Activated effector memory CD4-positive, alpha-beta T cell treated with anti-CD3 and anti-CD28 coated beads, Interleukin-2, amount 50 U/mL, for 16 hours (primary cell): ENCODE results near the gene GRIN3B.
"Not testable (repeated sequence)": the region's sequence is repeated elsewhere in the genome, so short reads cannot be mapped to it uniquely, and the experiment has no call there.

ENCODE experiments used
- DNase-seq: peaks from one replicate; pipeline ENCODE4 v3.0.0-alpha.2; 2020

GRIN3B gene

GRCh38 chr19:1020868-1021425 lies 20.7 kb downstream of the GRIN3B start, which contains the start of gene TMEM259:
TSS of gene TMEM259 (minus strand) at chr19:1021123. CDS start at chr19:1020996, 127 bp downstream.
- peak; percentile 99 for DNase-seq

DNA sequence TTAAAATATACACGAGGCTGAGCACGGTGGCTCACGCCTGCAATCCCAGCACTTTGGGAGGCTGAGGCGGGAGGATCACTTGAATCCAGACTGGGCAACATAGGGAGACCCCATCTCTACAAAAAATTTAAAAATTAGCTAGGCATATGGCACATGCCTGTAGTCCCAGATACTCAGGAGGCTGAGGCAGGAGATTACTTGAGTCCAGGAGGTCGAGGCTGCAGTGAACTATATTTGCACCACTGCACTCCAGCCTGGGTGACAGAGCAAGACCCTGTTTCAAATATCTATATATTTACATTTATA lies 23.6 kb downstream of the GRIN3B start:
- not testable (repeated sequence) for DNase-seq

DNA sequence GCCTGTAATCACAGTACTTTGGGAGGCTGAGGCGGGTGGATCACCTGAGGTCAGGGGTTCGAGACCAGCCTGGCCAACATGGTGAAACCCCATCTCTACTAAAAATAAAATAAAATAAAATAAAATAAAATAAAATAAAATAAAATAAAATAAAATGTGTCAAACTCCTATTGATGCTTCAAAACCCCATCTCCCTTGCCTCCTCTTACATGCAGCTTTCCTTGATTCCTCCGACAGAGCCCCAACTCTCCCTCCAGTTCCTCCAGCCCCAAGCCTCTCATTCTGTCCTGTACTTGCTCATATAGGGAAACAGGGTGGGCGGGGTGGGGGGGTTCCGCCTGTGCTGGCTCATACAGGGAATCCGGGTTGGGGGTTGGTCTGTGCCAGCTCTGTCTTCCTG lies 24.9 kb downstream of the GRIN3B start:
- not testable (repeated sequence) for DNase-seq

DNA sequence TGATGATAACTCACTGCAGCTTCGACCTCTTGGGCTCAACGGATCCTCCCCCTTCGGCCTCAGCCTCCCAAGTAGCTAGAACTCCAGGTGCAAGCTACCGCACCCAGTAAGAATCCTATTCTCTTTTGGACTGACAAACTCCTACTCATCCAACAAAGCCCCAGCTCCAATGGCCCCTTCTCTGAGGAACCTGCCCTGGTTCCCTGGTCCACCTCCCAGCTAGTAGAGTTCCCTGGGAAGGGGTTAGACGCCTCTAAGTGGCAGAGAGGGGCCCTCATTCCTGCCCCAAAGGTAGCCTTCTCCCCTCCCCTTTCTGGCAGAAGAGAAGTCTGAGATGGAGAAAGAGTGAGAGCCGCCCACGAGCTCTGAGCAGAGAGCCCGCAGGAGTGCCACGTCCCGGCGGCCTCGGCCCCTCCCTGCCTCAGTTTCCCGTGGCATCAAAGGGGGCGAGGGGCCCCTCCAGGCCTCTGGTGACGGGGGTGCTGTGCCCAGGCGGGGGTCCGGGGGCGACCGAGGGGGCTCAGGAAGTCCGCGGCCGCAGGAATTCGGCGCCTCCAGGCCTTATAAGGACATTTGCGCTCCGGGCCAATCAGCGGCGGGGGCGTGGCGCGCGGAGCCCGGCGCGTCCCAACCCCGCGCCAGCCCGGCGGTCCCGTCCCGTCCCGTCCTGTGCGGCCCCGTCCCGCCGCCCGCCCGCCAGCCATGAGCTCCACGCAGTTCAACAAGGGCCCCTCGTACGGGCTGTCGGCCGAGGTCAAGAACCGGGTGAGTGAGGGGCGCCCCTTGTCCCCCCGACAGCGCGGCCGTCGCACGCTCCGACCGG lies 26.0 kb downstream of the GRIN3B start, which contains the start of gene CNN2:
Gene CNN2 (plus strand): TSS at position 649 of the 823 bp plus-strand sequence. CDS start 54 bp downstream, at position 703.
- DNase-seq = peak; percentile 91

GRCh38 chr19:1026783-1027649 lies 26.8 kb downstream of the GRIN3B start:
- peak; percentile 74 for DNase-seq

DNA sequence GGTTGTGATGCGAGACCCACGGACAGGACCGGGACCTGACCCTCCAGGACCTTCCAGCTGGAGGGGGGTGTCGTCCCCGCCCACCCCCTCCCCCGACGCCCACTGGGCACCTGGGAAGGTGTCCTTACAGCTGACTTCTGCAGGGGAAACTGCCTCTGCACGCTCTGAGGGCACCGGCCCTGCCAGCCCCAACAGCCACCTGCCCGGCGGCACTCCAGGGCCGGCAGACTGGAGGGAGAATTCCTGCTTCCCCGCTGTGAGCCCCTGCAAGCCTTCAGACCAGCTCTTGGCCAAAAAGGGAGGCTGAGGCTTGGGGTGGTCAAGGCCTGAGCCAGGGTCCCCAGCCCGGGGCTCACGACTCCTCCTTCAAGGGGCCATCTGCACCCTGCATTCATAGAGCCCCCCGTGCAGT lies 27.4 kb downstream of the GRIN3B start:
- DNase-seq = peak; percentile 72

GRCh38 chr19:1028062-1028926 lies 28.1 kb downstream of the GRIN3B start:
- peak; percentile 87 for DNase-seq

DNA sequence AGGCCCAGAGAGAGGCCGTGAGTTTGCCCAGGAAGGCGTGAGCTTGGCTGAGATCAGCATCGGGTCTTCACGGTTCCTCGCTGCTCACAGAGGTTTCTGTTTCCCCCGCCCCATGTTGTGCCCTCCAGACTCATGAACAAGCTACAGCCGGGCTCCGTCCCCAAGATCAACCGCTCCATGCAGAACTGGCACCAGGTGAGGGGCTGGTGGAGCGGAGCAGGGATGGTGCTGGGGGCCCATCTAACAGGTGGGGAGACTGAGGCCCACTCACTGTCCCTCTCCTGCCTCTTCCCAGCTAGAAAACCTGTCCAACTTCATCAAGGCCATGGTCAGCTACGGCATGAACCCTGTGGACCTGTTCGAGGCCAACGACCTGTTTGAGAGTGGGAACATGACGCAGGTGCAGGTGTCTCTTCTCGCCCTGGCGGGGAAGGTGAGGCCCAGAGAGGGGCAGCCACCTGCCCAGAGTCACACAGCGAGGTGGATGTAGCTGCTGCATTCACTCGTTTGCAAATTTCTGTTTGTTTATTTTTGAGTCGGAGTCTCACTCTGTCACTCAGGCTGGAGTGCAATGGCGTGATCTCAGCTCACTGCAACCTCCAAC lies 32.1 kb downstream of the GRIN3B start:
- no peak for DNase-seq

DNA sequence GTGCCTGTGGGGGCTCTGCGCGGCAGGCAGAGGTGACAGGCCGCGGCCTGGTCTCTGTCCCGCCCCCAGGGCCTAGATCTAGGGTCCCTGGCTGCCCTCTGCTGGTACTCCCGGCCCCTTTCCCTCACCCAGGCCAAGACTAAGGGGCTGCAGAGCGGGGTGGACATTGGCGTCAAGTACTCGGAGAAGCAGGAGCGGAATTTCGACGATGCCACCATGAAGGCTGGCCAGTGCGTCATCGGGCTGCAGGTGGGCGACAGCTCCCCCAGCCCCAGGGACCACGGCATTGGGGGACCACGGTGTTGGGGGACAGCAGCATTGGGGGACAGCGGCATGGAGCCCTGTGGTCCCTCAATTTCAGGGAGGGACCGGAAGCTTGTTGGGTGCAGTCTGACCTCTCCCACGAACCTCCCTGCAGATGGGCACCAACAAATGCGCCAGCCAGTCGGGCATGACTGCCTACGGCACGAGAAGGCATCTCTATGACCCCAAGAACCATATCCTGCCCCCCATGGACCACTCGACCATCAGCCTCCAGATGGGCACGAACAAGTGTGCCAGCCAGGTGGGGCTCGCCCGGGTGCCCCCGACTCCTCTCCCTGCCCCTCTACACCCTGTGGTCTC lies 35.9 kb downstream of the GRIN3B start:
- no peak for DNase-seq

- DNase-seq = no peak
These were observed 37.4 kb downstream of the GRIN3B start for GRCh38 chr19:1037621-1038064.

DNA sequence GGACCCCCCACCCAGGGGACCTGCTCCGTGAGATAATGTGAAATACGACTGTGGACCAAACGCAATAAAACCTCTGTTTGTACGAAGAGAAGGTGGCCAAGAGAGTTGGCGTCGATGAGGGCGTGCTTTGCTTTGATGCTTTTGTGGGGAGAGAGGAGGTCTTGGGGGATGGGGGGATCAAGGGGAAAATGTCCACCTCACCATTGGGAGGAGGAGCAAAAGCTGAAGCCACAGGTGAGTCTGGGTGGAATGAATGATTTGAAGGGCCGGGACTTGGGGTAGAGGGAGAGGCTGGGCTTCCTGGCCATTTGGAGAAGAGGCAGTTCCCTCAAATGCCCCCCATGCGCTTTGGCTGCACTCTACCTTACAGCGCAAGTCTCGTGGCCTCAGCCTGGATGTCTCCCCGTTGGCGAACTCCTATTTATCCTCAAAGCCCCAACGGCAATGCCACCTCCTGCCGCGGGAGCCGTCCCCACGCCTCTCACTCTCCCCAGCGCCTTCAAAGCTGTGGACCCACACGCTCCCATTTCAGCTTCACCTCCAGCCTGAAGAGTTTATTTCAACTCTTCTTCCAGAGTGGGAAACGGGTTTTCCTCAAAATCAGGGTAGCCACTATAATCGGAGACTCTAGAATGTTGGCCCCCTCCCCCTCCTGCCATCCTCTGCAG lies 38.9 kb downstream of the GRIN3B start:
- no peak for DNase-seq

DNA sequence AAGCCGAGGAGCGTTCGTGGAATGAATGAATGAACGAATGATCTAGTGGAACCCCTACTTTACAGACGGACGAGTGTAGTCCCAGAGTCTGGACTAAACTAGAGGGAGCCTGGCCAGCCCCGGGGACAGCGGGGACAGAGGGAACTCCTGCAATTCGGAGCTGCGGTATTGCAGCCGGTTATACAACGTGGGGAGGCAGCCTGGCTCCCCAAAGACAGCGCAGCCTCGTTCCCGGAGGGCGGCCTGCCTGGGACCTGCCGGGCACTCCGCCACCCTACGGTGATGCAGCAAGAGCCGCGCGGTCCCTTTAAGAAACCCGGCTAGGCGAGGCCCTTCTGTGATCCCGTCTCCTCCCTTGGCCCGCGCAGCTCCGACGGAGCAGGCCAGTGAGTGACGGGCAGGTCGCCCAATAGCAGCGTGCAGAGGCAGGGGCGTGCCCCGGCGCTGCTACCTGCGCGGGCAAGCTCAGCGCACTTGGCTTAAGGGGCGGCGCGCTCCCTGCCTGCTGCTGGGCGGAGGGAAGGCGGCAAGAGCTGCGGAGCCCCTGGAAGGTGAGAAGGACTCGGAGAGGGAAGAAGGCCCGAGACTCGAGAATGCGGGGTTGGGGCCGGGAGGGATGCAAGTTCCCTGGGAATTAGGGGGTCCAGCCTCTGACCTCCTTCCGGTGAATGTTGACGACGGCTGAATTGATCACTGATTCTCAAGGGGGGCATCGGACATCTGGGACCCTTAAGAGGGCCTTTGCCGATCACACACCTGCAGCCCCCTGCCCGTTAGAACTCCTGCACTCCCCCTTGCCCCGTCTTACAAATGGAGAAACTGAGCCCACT lies 39.6 kb downstream of the GRIN3B start, which contains the start of gene ABCA7:
Gene ABCA7 (plus strand): TSS at position 462 of the 830 bp plus-strand sequence. CDS start 1,255 bp downstream, outside the sequence.
- DNase-seq = peak; percentile 100

GRCh38 chr19:1040476-1041271 lies 40.5 kb downstream of the GRIN3B start:
- peak; percentile 97 for DNase-seq

GRCh38 chr19:1041272-1041834 lies 41.1 kb downstream of the GRIN3B start:
- DNase-seq = no peak

DNA sequence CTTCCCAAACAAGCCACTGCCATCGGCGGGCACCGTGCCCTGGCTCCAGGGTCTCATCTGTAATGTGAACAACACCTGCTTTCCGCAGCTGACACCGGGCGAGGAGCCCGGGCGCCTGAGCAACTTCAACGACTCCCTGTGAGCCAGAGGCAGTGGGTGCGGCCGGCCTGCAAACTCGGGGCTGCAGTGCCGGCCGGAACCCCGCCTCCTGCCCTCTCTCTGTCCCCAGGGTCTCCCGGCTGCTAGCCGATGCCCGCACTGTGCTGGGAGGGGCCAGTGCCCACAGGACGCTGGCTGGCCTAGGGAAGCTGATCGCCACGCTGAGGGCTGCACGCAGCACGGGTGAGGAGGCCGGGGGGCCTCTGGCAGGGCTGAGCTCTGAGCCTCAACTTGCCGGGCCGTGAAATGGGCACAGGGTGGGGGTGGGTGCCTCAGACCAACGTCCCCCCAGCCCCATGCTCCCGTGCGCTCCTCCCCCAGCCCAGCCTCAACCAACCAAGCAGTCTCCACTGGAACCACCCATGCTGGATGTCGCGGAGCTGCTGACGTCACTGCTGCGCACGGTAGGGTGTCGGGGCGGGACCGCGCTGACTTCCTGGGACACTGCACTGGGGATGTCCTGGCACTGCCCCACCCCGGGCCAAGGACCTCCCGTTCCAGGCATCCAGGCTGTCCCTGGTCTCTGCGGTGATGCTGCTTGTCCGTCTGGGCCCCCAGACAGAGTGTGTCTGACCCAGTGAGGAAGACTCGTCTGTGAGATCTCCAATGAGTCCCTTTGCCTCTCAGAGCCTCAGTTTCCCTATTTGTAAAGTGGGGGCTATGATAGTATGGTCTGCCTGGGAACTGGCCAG lies 41.8 kb downstream of the GRIN3B start:
- no peak for DNase-seq

GRCh38 chr19:1042689-1043511 lies 42.7 kb downstream of the GRIN3B start:
- DNase-seq = no peak

DNA sequence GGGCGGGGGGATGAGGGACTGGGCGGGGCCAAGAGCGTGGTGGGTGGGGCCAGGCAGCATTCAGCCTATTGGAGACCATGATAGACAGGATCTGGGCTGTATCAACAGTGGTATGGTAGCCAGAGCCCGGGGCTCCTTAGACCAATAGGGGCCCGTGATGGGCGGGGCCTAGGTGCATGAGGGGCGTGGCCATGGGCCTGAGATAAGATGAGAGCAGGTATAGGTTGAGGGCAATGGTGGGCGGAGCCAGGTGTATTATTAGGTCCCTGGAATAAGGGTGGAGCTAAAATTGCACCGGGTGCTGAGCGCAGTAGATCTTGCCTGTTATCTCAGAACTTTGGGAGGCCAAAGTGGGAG lies 45.0 kb downstream of the GRIN3B start:
- DNase-seq = peak; percentile 85
